BLaER1 (cell line): Measurements from ENCODE around the gene NAT14.
A peak's percentile ranks its signal among the peaks of the same experiment; 100 is the strongest.

Experiments
- H3K27ac ChIP-seq: shearing (Covaris generic); formaldehyde crosslinking; 2 replicates; pipeline ENCODE4 v1.8.1; 2022
- H3K27me3 ChIP-seq: shearing (Covaris generic); formaldehyde crosslinking; 2 replicates; pipeline ENCODE4 v1.8.1; 2022
- H3K36me3 ChIP-seq: shearing (Covaris generic); formaldehyde crosslinking; 2 replicates; pipeline ENCODE4 v1.8.1; 2022
- H3K4me1 ChIP-seq: shearing (Covaris generic); formaldehyde crosslinking; 2 replicates; pipeline ENCODE4 v1.8.1; 2022
- H3K4me2 ChIP-seq: shearing (Covaris generic); formaldehyde crosslinking; 2 replicates; pipeline ENCODE4 v1.8.1; 2022
- H3K4me3 ChIP-seq: shearing (Covaris generic); formaldehyde crosslinking; 2 replicates; pipeline ENCODE4 v1.8.1; 2022
- H3K9ac ChIP-seq: shearing (Covaris generic); formaldehyde crosslinking; 2 replicates; pipeline ENCODE4 v1.8.1; 2022
- H3K9me3 ChIP-seq: shearing (Covaris generic); formaldehyde crosslinking; 2 replicates; pipeline ENCODE4 v1.8.1; 2022
- H4K20me1 ChIP-seq: shearing (Covaris generic); formaldehyde crosslinking; 2 replicates; pipeline ENCODE4 v1.8.1; 2022
- Cebpa-rat ChIP-seq: shearing (Covaris generic); IDR thresholded peaks from 2 replicates; pipeline ENCODE4 v1.8.1; 2022

NAT14 gene

GRCh38 chr19:55459950-55460657 is 24.9 kb upstream of the NAT14 start:
- Histone ChIP-seq H3K4me3 (peak overlapping the region; percentile 92; the same call in 1 of the 2 replicates), H3K27me3 (no peaks in the 10 kb centered on the region), H3K36me3 (peaks cover 18% of the 10 kb centered on the region), H3K9me3 (no peaks in the 10 kb centered on the region), H3K9ac (0 out of 2 replicates have a peak overlapping the region, but pooled peaks have one; percentile 94), H3K4me2 (peak overlapping the region; percentile 94), H3K27ac (peak overlapping the region; percentile 18; the same call in 1 of the 2 replicates), H4K20me1 (peaks cover 54% of the 10 kb centered on the region), H3K4me1 (peaks cover 61% of the 10 kb centered on the region)
- TF ChIP-seq Cebpa-rat: no peak

- TF ChIP-seq Cebpa-rat: no peak
These were observed 24.2 kb upstream of the NAT14 start for GRCh38 chr19:55460670-55461258.

GRCh38 chr19:55461259-55461973 is 23.6 kb upstream of the NAT14 start, which contains the start of gene ISOC2:
Gene ISOC2 (minus strand): TSS chr19:55461642. CDS start chr19:55456486, 5,156 bp downstream.
- peak within 1 kb of the TSS; percentile 92 for H3K4me3 ChIP-seq
- no peaks in the 10 kb centered on the region for H3K27me3 ChIP-seq
- H3K27ac ChIP-seq: peak within 1 kb of the TSS; percentile 96
- H3K4me2 ChIP-seq: peak within 1 kb of the TSS; percentile 94
- peaks cover 45% of the 10 kb centered on the region for H4K20me1 ChIP-seq
- no peak for TF ChIP-seq Cebpa-rat
- H3K9me3 ChIP-seq: no peaks in the 10 kb centered on the region
- peaks cover 61% of the 10 kb centered on the region for H3K4me1 ChIP-seq
- H3K9ac ChIP-seq: peak within 1 kb of the TSS; percentile 94
- H3K36me3 ChIP-seq: peaks cover 5% of the 10 kb centered on the region

More at GRCh38 chr19:55460670-55461258, 24.2 kb upstream of the NAT14 start:
- Histone ChIP-seq H3K9me3 (no peaks in the 10 kb centered on the region), H3K27me3 (no peaks in the 10 kb centered on the region), H3K36me3 (peaks cover 12% of the 10 kb centered on the region), H4K20me1 (peaks cover 48% of the 10 kb centered on the region), H3K4me1 (peaks cover 61% of the 10 kb centered on the region), H3K9ac (peak overlapping the region; percentile 94), H3K4me2 (peak overlapping the region; percentile 94), H3K27ac (peak overlapping the region; percentile 96), H3K4me3 (peak overlapping the region; percentile 92)

- H3K27ac ChIP-seq: peak overlapping the region; percentile 59; the same call in 1 of the 2 replicates
- peaks cover 61% of the 10 kb centered on the region for H3K4me1 ChIP-seq
- peak overlapping the region; percentile 92 for H3K4me3 ChIP-seq
- H3K4me2 ChIP-seq: peak overlapping the region; percentile 83
- TF ChIP-seq Cebpa-rat: no peak
- H3K9me3 ChIP-seq: no peaks in the 10 kb centered on the region
- no peaks in the 10 kb centered on the region for H3K27me3 ChIP-seq
- H4K20me1 ChIP-seq: peaks cover 38% of the 10 kb centered on the region
- peak overlapping the region; percentile 59; the same call in 1 of the 2 replicates for H3K9ac ChIP-seq
- no peaks in the 10 kb centered on the region for H3K36me3 ChIP-seq
These were observed 22.9 kb upstream of the NAT14 start for GRCh38 chr19:55461974-55462626.

- H3K4me3 ChIP-seq: no peak overlapping the region
- no peaks in the 10 kb centered on the region for H3K36me3 ChIP-seq
- H3K27me3 ChIP-seq: no peaks in the 10 kb centered on the region
- no peaks in the 10 kb centered on the region for H3K9me3 ChIP-seq
- H3K27ac ChIP-seq: no peak overlapping the region
- H3K9ac ChIP-seq: 0 out of 2 replicates have a peak overlapping the region, but pooled peaks have one; percentile 57
- peaks cover 57% of the 10 kb centered on the region for H3K4me1 ChIP-seq
- H4K20me1 ChIP-seq: peaks cover 32% of the 10 kb centered on the region
- no peak for TF ChIP-seq Cebpa-rat
- H3K4me2 ChIP-seq: no peak overlapping the region
These were observed 22.3 kb upstream of the NAT14 start for GRCh38 chr19:55462722-55463121.

- Histone ChIP-seq H4K20me1 (peaks cover 23% of the 10 kb centered on the region), H3K9me3 (no peaks in the 10 kb centered on the region), H3K4me3 (no peak overlapping the region), H3K4me1 (peaks cover 48% of the 10 kb centered on the region), H3K36me3 (no peaks in the 10 kb centered on the region), H3K4me2 (peak overlapping the region; percentile 44), H3K9ac (0 out of 2 replicates have a peak overlapping the region, but pooled peaks have one; percentile 57), H3K27ac (peak overlapping the region; percentile 45; the same call in 1 of the 2 replicates), H3K27me3 (no peaks in the 10 kb centered on the region)
- no peak for TF ChIP-seq Cebpa-rat
These were observed 21.4 kb upstream of the NAT14 start for GRCh38 chr19:55463583-55464031.

- no peaks in the 10 kb centered on the region for H3K36me3 ChIP-seq
- no peak overlapping the region for H3K4me3 ChIP-seq
- H3K4me2 ChIP-seq: peak overlapping the region; percentile 44
- peaks cover 43% of the 10 kb centered on the region for H3K4me1 ChIP-seq
- no peak overlapping the region for H3K9ac ChIP-seq
- peaks cover 17% of the 10 kb centered on the region for H4K20me1 ChIP-seq
- TF ChIP-seq Cebpa-rat: no peak
- no peaks in the 10 kb centered on the region for H3K9me3 ChIP-seq
- no peaks in the 10 kb centered on the region for H3K27me3 ChIP-seq
- H3K27ac ChIP-seq: no peak overlapping the region
These were observed 20.8 kb upstream of the NAT14 start for GRCh38 chr19:55464039-55464661.

GRCh38 chr19:55464662-55465054 is 20.3 kb upstream of the NAT14 start, which contains the start of gene C19orf85:
Gene C19orf85 (minus strand): TSS chr19:55464751. CDS start chr19:55464554, 197 bp downstream.
- Histone ChIP-seq H3K4me1 (peaks cover 39% of the 10 kb centered on the region), H3K9ac (0 out of 2 replicates have a peak within 1 kb of the TSS, but pooled peaks have one; percentile 57), H3K27ac (peak within 1 kb of the TSS; percentile 45; the same call in 1 of the 2 replicates)

More at GRCh38 chr19:55464662-55465054, 20.3 kb upstream of the NAT14 start, which contains the start of gene C19orf85:
- H4K20me1 ChIP-seq: peaks cover 12% of the 10 kb centered on the region
- H3K4me3 ChIP-seq: no peak within 1 kb of the TSS
- H3K36me3 ChIP-seq: no peaks in the 10 kb centered on the region
- H3K27me3 ChIP-seq: no peaks in the 10 kb centered on the region
- no peak for TF ChIP-seq Cebpa-rat
- H3K4me2 ChIP-seq: peak within 1 kb of the TSS; percentile 44
- no peaks in the 10 kb centered on the region for H3K9me3 ChIP-seq
